ENCODE measurements around the gene WNT5B. TPM values are rescaled to one million over a fixed set of nuclear protein-coding genes. Genes with fewer than 3 reads are reported as not detected.

Gene WNT5B
- total and polyA plus RNA-seq, 9 of the 15 experiments (the other 6 are each of a cell fraction or from before 2014, with no cell fraction given): 0.42 to 16.8 (median 5.4) TPM

DNA sequence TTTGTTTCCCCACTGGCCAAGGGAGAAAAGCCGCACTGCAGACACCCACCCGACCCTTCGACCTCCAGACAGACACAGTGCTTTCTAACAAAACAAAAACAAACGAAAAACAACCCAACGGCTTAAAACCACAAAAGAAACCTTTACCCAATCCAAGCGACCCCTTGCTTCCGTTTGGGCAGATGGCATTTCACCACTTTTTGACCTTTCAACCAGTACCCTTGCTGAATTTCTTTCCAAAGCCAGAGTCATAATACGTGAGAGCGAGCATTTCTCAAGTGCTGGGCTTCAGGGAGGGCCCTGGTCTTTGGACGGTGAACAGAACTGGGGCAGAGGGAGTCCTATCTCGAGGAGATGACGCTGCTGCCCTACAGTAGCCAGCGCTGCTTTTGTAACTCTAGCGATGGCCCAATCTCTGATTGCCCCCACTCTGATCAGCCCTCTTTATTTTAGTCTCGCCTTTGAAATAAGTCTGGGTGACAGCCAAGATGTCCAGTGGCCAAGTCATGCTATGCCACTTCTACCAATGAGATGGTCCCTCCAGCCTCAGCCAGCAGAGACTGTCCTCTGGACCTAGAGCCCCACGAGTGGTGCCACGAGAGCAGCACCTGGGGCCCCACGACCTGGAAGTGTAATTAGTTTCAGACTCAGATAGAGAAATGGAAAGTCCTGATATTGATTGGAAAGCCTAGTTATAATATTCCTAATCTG, 40.0 kb downstream of the WNT5B start:
- BruUV-seq (replicated peaks): no TSS peak
- Histone ChIP-seq H3K9me3 (replicated peaks; ENCODE audit: control insufficient read depth, insufficient read depth, low read depth, low read length) (no peaks in the 10 kb centered on the region), H3K4me2 (ENCODE audit: insufficient read depth, low read length) (peak overlapping the region; percentile 56), H3K9ac (ENCODE audit: insufficient read depth in 1 of 2, low read depth in 2 of 2, low read length in 2 of 2) (peak overlapping the region; percentile 50 to 69; a peak in 2 of 4 replicates), H3K27ac (ENCODE audit: extremely low read depth, low read depth, low read length) (peak overlapping the region; percentile 61; the same call in 2 of the 3 replicates), H3K4me3 (no peak overlapping the region), H3K27me3 (ENCODE audit: control insufficient read depth in 2 of 2, insufficient read depth in 2 of 2, low read length in 2 of 2) (no peaks in the 10 kb centered on the region), H3K9me1 (ENCODE audit: control insufficient read depth, insufficient read depth, low read length) (no peaks in the 10 kb centered on the region), H3K36me3 (ENCODE audit: control insufficient read depth, insufficient read depth, low read length) (no peaks in the 10 kb centered on the region), H3K79me2 (ENCODE audit: control insufficient read depth, insufficient read depth, low read length) (no peaks in the 10 kb centered on the region), H2AFZ (ENCODE audit: low read depth, low read length) (peak overlapping the region; percentile 99), H3K4me1 (replicated peaks in 1 of 2; ENCODE audit: control insufficient read depth in 2 of 2, insufficient read depth in 2 of 2, low read length in 2 of 2) (peaks cover 0 to 25% of the 10 kb centered on the region in 2 experiments; a peak in 4 of 5 replicates), H4K20me1 (replicated peaks; ENCODE audit: control insufficient read depth, insufficient read depth, low read length) (no peaks in the 10 kb centered on the region)
- 16% methylated on average over 16 of the region's 18 CpGs for WGBS (ENCODE audit: insufficient coverage, low coverage, missing lambda C conversion rate)
- CTCF ChIA-PET (ENCODE audit: low intra/inter-chr PET ratio): no interaction called here
- DNase-seq (ENCODE audit: extremely low read depth in 1 of 4, low spot score in 3 of 4) (peak in 3 of 4 experiments; percentile 19 to 21 (median 20)), FAIRE-seq (peak; percentile 42), ATAC-seq (peak; percentile 62)
- POLR2A ChIA-PET: interaction anchor here (1.6 kb wide), 1 partner anchor 22 kb away, joined by 6 read pairs; the partner anchor contains the start of gene ADIPOR2
- intact Hi-C loops (cut with micrococcal nuclease): no loop called here
- in situ Hi-C loops (cut with MboI): no loop called here
- TF ChIP-seq JUN (IDR thresholded peaks at IDR 0.05; ENCODE audit: borderline replicate concordance, low read depth, low read length) (no peak), JUN (CRISPR knock-in tag; IDR thresholded peaks at IDR 0.05; ENCODE audit: borderline replicate concordance) (no peak), MYNN (IDR thresholded peaks at IDR 0.05) (no peak), MYNN (CRISPR knock-in tag; IDR thresholded peaks at IDR 0.05) (no peak), ELF4 (CRISPR knock-in tag; IDR thresholded peaks at IDR 0.05) (no peak), SMAD4 (CRISPR knock-in tag; conservative IDR thresholded peaks at IDR 0.05) (0 out of 2 replicates have a peak, but pooled peaks have one; percentile 40), NR2C1 (IDR thresholded peaks at IDR 0.05) (0 out of 2 replicates have a peak, but pooled peaks have one; percentile 20), NR2C1 (tag; IDR thresholded peaks at IDR 0.05) (no peak), CXXC5 (CRISPR knock-in tag; IDR thresholded peaks at IDR 0.05) (0 out of 2 replicates have a peak, but pooled peaks have one; percentile 11), CREM (IDR thresholded peaks at IDR 0.05; ENCODE audit: low read depth) (no peak), SMARCA4 (IDR thresholded peaks at IDR 0.05) (0 out of 2 replicates have a peak, but pooled peaks have one; percentile 11)
- TF ChIP-seq, protein P1, sequence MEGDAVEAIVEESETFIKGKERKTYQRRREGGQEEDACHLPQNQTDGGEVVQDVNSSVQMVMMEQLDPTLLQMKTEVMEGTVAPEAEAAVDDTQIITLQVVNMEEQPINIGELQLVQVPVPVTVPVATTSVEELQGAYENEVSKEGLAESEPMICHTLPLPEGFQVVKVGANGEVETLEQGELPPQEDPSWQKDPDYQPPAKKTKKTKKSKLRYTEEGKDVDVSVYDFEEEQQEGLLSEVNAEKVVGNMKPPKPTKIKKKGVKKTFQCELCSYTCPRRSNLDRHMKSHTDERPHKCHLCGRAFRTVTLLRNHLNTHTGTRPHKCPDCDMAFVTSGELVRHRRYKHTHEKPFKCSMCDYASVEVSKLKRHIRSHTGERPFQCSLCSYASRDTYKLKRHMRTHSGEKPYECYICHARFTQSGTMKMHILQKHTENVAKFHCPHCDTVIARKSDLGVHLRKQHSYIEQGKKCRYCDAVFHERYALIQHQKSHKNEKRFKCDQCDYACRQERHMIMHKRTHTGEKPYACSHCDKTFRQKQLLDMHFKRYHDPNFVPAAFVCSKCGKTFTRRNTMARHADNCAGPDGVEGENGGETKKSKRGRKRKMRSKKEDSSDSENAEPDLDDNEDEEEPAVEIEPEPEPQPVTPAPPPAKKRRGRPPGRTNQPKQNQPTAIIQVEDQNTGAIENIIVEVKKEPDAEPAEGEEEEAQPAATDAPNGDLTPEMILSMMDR (IDR thresholded peaks at IDR 0.05 in 2 of 3, conservative IDR thresholded peaks at IDR 0.05 in 1 of 3; ENCODE audit: insufficient read depth in 2 of 3, low read depth in 1 of 3, low read length in 3 of 3): no peak

Data from K562 (cell line).